ENCODE data around the gene MRAP. TPM values are rescaled to one million over a fixed set of nuclear protein-coding genes. Genes with fewer than 3 reads are reported as not detected.

The MRAP gene
- total and polyA plus RNA-seq, 9 of the 15 experiments (the other 6 are each of a cell fraction or from before 2014, with no cell fraction given) = 0.63 to 2.3 TPM; not detected in 7

GRCh38 chr21:32308696-32309095 is 10.0 kb downstream of the MRAP start:
- intact Hi-C loops (cut with micrococcal nuclease) (no loop called here), in situ Hi-C loops (cut with MboI) (no loop called here)
- no peak for TF ChIP-seq CBX1 (IDR thresholded peaks at IDR 0.05; ENCODE audit: low read depth)
- no peak for FAIRE-seq
- no TSS peak for BruUV-seq (replicated peaks)
- H3K4me3 ChIP-seq = no peak overlapping the region
- H3K9ac ChIP-seq (ENCODE audit: insufficient read depth in 1 of 2, low read depth in 2 of 2, low read length in 2 of 2) = no peak overlapping the region
- no peaks in the 10 kb centered on the region for H3K79me2 ChIP-seq (ENCODE audit: control insufficient read depth, insufficient read depth, low read length)
- H3K9me1 ChIP-seq (ENCODE audit: control insufficient read depth, insufficient read depth, low read length) = no peaks in the 10 kb centered on the region
- WGBS (ENCODE audit: insufficient coverage, low coverage, missing lambda C conversion rate) = 92% methylated on average over 10 of the region's 10 CpGs
- H4K20me1 ChIP-seq (replicated peaks; ENCODE audit: control insufficient read depth, insufficient read depth, low read length) = no peaks in the 10 kb centered on the region
- H3K9me3 ChIP-seq (replicated peaks; ENCODE audit: control insufficient read depth, insufficient read depth, low read depth, low read length) = no peaks in the 10 kb centered on the region; the same call in 1 of the 2 replicates
- H3K4me1 ChIP-seq (replicated peaks in 1 of 2; ENCODE audit: control insufficient read depth in 2 of 2, insufficient read depth in 2 of 2, low read length in 2 of 2) = peaks cover 0 to 4% of the 10 kb centered on the region in 2 experiments; a peak in 1 of 5 replicates
- ChIA-PET CTCF (ENCODE audit: low intra/inter-chr PET ratio) (no interaction called here), POLR2A (interaction anchor here (0.6 to 0.9 kb wide), 3 partner anchors 8 to 18 kb away, joined by 3 to 4 read pairs (median 3); no protein-coding TSS in a partner anchor)
- H3K27me3 ChIP-seq (ENCODE audit: control insufficient read depth in 2 of 2, insufficient read depth in 2 of 2, low read length in 2 of 2) = no peaks in the 10 kb centered on the region
- ATAC-seq = no peak
- no peak overlapping the region for H3K4me2 ChIP-seq (ENCODE audit: insufficient read depth, low read length)
- peaks cover 73% of the 10 kb centered on the region for H3K36me3 ChIP-seq (ENCODE audit: control insufficient read depth, insufficient read depth, low read length)
- no peak overlapping the region for H3K27ac ChIP-seq (ENCODE audit: extremely low read depth, low read depth, low read length)
- H2AFZ ChIP-seq (ENCODE audit: low read depth, low read length) = no peak overlapping the region
- no peak for DNase-seq (ENCODE audit: extremely low read depth in 1 of 4, low spot score in 3 of 4)

GRCh38 chr21:32309906-32310460 is 11.3 kb downstream of the MRAP start:
- Histone ChIP-seq H3K9me1 (ENCODE audit: control insufficient read depth, insufficient read depth, low read length) (no peaks in the 10 kb centered on the region), H3K4me3 (no peak overlapping the region), H3K27me3 (ENCODE audit: control insufficient read depth in 2 of 2, insufficient read depth in 2 of 2, low read length in 2 of 2) (no peaks in the 10 kb centered on the region), H4K20me1 (replicated peaks; ENCODE audit: control insufficient read depth, insufficient read depth, low read length) (no peaks in the 10 kb centered on the region), H3K9me3 (replicated peaks; ENCODE audit: control insufficient read depth, insufficient read depth, low read depth, low read length) (no peaks in the 10 kb centered on the region; the same call in 1 of the 2 replicates), H3K4me1 (replicated peaks in 1 of 2; ENCODE audit: control insufficient read depth in 2 of 2, insufficient read depth in 2 of 2, low read length in 2 of 2) (peaks cover 0 to 6% of the 10 kb centered on the region in 2 experiments; a peak in 1 of 5 replicates), H3K4me2 (ENCODE audit: insufficient read depth, low read length) (no peak overlapping the region), H3K79me2 (ENCODE audit: control insufficient read depth, insufficient read depth, low read length) (no peaks in the 10 kb centered on the region), H2AFZ (ENCODE audit: low read depth, low read length) (no peak overlapping the region), H3K9ac (ENCODE audit: insufficient read depth in 1 of 2, low read depth in 2 of 2, low read length in 2 of 2) (no peak overlapping the region), H3K27ac (ENCODE audit: extremely low read depth, low read depth, low read length) (no peak overlapping the region), H3K36me3 (ENCODE audit: control insufficient read depth, insufficient read depth, low read length) (peaks cover 82% of the 10 kb centered on the region)
- ATAC-seq (no peak), FAIRE-seq (no peak), DNase-seq (ENCODE audit: extremely low read depth in 1 of 4, low spot score in 3 of 4) (no peak)
- intact Hi-C loops (cut with micrococcal nuclease) = no loop called here
- TF ChIP-seq MAFK (IDR thresholded peaks at IDR 0.05; ENCODE audit: low read length) (no peak), POLR2B (IDR thresholded peaks at IDR 0.05; ENCODE audit: low read depth, partially characterized antibody) (no peak), DDX20 (tag; IDR thresholded peaks at IDR 0.05; ENCODE audit: low read depth) (no peak), POLR2G (IDR thresholded peaks at IDR 0.05; ENCODE audit: low read depth, low read length) (no peak), SMC3 (conservative IDR thresholded peaks at IDR 0.05; ENCODE audit: insufficient read depth, low read depth, low read length) (no peak), BRF2 (IDR thresholded peaks at IDR 0.05; ENCODE audit: borderline replicate concordance, insufficient read depth, insufficient read length) (no peak), COPS2 (conservative IDR thresholded peaks at IDR 0.05) (no peak), KLF6 (CRISPR knock-in tag; IDR thresholded peaks at IDR 0.05; ENCODE audit: borderline replicate concordance) (no peak), ZNF280A (IDR thresholded peaks at IDR 0.05; ENCODE audit: low read depth, partially characterized antibody) (no peak), POLR3G (IDR thresholded peaks at IDR 0.05; ENCODE audit: extremely low read depth, insufficient read length, insufficient replicate concordance) (no peak)
- WGBS (ENCODE audit: insufficient coverage, low coverage, missing lambda C conversion rate) = 92% methylated on average over 6 of the region's 7 CpGs
- in situ Hi-C loops (cut with MboI) = no loop called here
- ChIA-PET POLR2A (interaction anchor here (1.1 kb wide), 2 partner anchors 14 to 45 kb away, joined by 3 read pairs; no protein-coding TSS in a partner anchor), CTCF (ENCODE audit: low intra/inter-chr PET ratio) (no interaction called here)
- BruUV-seq (replicated peaks) = no TSS peak

Data from K562 (cell line).